Measurements from ENCODE around the gene GTF2H4.

DNA sequence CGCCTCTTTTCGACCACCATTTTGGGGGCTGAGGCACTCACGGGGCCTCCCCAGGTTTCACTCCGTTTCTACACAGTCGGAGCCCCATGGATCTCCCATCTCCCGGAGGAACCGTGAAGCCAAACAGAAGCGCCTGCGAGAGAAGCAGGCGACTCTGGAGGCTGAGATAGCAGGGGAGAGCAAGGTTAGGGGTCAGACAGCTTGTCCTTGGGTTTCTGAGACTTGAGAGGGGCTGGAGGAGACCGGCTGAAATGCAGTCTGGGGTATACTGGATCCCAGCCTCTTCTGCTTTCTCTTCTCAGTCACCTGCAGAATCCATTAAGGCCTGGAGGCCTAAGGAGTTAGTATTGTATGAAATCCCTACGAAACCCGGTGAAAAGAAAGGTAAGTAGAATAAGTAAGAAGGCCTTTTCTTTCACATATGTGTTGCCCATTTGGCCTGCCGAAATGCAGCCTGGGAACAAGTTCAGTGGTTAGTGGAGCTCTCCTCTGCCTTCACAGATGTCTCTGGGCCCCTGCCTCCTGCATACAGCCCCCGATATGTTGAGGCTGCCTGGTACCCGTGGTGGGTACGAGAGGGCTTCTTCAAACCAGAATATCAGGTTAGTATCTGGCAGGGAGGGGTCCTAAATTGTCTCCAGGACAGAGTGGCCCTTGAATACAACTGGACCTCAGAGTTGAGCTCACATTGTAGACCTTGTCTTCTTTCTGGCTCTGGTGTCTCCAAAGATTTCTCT is 7.0 kb downstream of the GTF2H4 start:
- TF ChIP-seq, protein P1, sequence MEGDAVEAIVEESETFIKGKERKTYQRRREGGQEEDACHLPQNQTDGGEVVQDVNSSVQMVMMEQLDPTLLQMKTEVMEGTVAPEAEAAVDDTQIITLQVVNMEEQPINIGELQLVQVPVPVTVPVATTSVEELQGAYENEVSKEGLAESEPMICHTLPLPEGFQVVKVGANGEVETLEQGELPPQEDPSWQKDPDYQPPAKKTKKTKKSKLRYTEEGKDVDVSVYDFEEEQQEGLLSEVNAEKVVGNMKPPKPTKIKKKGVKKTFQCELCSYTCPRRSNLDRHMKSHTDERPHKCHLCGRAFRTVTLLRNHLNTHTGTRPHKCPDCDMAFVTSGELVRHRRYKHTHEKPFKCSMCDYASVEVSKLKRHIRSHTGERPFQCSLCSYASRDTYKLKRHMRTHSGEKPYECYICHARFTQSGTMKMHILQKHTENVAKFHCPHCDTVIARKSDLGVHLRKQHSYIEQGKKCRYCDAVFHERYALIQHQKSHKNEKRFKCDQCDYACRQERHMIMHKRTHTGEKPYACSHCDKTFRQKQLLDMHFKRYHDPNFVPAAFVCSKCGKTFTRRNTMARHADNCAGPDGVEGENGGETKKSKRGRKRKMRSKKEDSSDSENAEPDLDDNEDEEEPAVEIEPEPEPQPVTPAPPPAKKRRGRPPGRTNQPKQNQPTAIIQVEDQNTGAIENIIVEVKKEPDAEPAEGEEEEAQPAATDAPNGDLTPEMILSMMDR (IDR thresholded peaks at IDR 0.05; ENCODE audit: low read depth, low read length, missing input control): no peak
- TF ChIP-seq HNF4G (IDR thresholded peaks at IDR 0.05): no peak
- TF ChIP-seq HNF4A (conservative IDR thresholded peaks at IDR 0.05): no peak
- TF ChIP-seq, protein P2, sequence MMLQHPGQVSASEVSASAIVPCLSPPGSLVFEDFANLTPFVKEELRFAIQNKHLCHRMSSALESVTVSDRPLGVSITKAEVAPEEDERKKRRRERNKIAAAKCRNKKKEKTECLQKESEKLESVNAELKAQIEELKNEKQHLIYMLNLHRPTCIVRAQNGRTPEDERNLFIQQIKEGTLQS (IDR thresholded peaks at IDR 0.05): no peak
- TF ChIP-seq FOXA1 (IDR thresholded peaks at IDR 0.05): no peak
